GM15510 (cell line): ENCODE measurements around the gene SLC29A3.

ENCODE experiments used
- POLR2A ChIP-seq: IDR thresholded peaks from 3 replicates; pipeline ENCODE4 v1.6.1; 2011; ENCODE audit warnings: borderline replicate concordance; ENCODE audit not compliant: insufficient read length; ENCODE audit errors: extremely low read depth

SLC29A3 gene

GRCh38 chr10:71291528-71291900 lies 27.5 kb upstream of the SLC29A3 start:
- no peak for TF ChIP-seq POLR2A

GRCh38 chr10:71292624-71293445 lies 26.2 kb upstream of the SLC29A3 start:
- TF ChIP-seq POLR2A: no peak

- TF ChIP-seq POLR2A: no peak
Measured at GRCh38 chr10:71293446-71294084, 25.5 kb upstream of the SLC29A3 start.

GRCh38 chr10:71294091-71294561 lies 24.9 kb upstream of the SLC29A3 start:
- no peak for TF ChIP-seq POLR2A

GRCh38 chr10:71294856-71295255 lies 24.2 kb upstream of the SLC29A3 start:
- TF ChIP-seq POLR2A: no peak

GRCh38 chr10:71295641-71296040 lies 23.4 kb upstream of the SLC29A3 start:
- no peak for TF ChIP-seq POLR2A

GRCh38 chr10:71296086-71296485 lies 23.0 kb upstream of the SLC29A3 start:
- TF ChIP-seq POLR2A: no peak

- no peak for TF ChIP-seq POLR2A
Measured at GRCh38 chr10:71297343-71297742, 21.7 kb upstream of the SLC29A3 start.

- no peak for TF ChIP-seq POLR2A
Measured at GRCh38 chr10:71299071-71299785, 19.8 kb upstream of the SLC29A3 start.

- no peak for TF ChIP-seq POLR2A
Measured at GRCh38 chr10:71300555-71301370, 18.3 kb upstream of the SLC29A3 start.

GRCh38 chr10:71301371-71301916 lies 17.6 kb upstream of the SLC29A3 start:
- no peak for TF ChIP-seq POLR2A

- no peak for TF ChIP-seq POLR2A
Measured at GRCh38 chr10:71302451-71302850, 16.6 kb upstream of the SLC29A3 start.

- TF ChIP-seq POLR2A: no peak
Measured at GRCh38 chr10:71302874-71303568, 16.0 kb upstream of the SLC29A3 start.

- no peak for TF ChIP-seq POLR2A
Measured at GRCh38 chr10:71303569-71303907, 15.5 kb upstream of the SLC29A3 start.
